Measurements from ENCODE around the gene RPL3.

RPL3 gene

GRCh38 chr22:39276440-39277141 lies 42.8 kb downstream of the RPL3 start:
- no peak overlapping the region for H3K4me3 ChIP-seq (ENCODE audit: low read depth, low read length)

GRCh38 chr22:39275814-39276439 lies 43.5 kb downstream of the RPL3 start:
- Histone ChIP-seq H3K9ac (ENCODE audit: low read depth, low read length) (no peak overlapping the region), H3K36me3 (ENCODE audit: control insufficient read depth, insufficient read depth, low read length) (no peaks in the 10 kb centered on the region), H3K27me3 (ENCODE audit: control insufficient read depth, insufficient read depth, low read length) (no peaks in the 10 kb centered on the region), H3K27ac (ENCODE audit: low read depth, low read length) (no peak overlapping the region), H3K4me1 (ENCODE audit: control insufficient read depth, insufficient read depth, low read length) (0 out of 2 replicates have a peak, but pooled peaks cover 9% of the 10 kb centered on the region), H3K9me3 (ENCODE audit: control insufficient read depth, insufficient read depth, low read length) (no peaks in the 10 kb centered on the region), H3K4me3 (ENCODE audit: low read depth, low read length) (no peak overlapping the region)

More at GRCh38 chr22:39276440-39277141, 42.8 kb downstream of the RPL3 start:
- Histone ChIP-seq H3K9me3 (ENCODE audit: control insufficient read depth, insufficient read depth, low read length) (no peaks in the 10 kb centered on the region), H3K27me3 (ENCODE audit: control insufficient read depth, insufficient read depth, low read length) (no peaks in the 10 kb centered on the region), H3K27ac (ENCODE audit: low read depth, low read length) (no peak overlapping the region), H3K36me3 (ENCODE audit: control insufficient read depth, insufficient read depth, low read length) (no peaks in the 10 kb centered on the region), H3K9ac (ENCODE audit: low read depth, low read length) (no peak overlapping the region), H3K4me1 (ENCODE audit: control insufficient read depth, insufficient read depth, low read length) (peaks cover 13% of the 10 kb centered on the region; the same call in 1 of the 2 replicates)

- Histone ChIP-seq H3K36me3 (ENCODE audit: control insufficient read depth, insufficient read depth, low read length) (no peaks in the 10 kb centered on the region), H3K9ac (ENCODE audit: low read depth, low read length) (no peak overlapping the region)
These were observed 45.2 kb downstream of the RPL3 start for GRCh38 chr22:39273950-39274887.

GRCh38 chr22:39270792-39271191 lies 48.6 kb downstream of the RPL3 start:
- Histone ChIP-seq H3K27ac (ENCODE audit: low read depth, low read length) (no peak overlapping the region), H3K9ac (ENCODE audit: low read depth, low read length) (no peak overlapping the region)

More at GRCh38 chr22:39273950-39274887, 45.2 kb downstream of the RPL3 start:
- H3K4me1 ChIP-seq (ENCODE audit: control insufficient read depth, insufficient read depth, low read length): 0 out of 2 replicates have a peak, but pooled peaks cover 3% of the 10 kb centered on the region
- H3K4me3 ChIP-seq (ENCODE audit: low read depth, low read length): no peak overlapping the region
- H3K27ac ChIP-seq (ENCODE audit: low read depth, low read length): no peak overlapping the region
- H3K9me3 ChIP-seq (ENCODE audit: control insufficient read depth, insufficient read depth, low read length): no peaks in the 10 kb centered on the region
- H3K27me3 ChIP-seq (ENCODE audit: control insufficient read depth, insufficient read depth, low read length): no peaks in the 10 kb centered on the region

GRCh38 chr22:39270280-39270679 lies 49.1 kb downstream of the RPL3 start:
- H3K27me3 ChIP-seq (ENCODE audit: control insufficient read depth, insufficient read depth, low read length): no peaks in the 10 kb centered on the region
- no peak overlapping the region for H3K4me3 ChIP-seq (ENCODE audit: low read depth, low read length)
- H3K9ac ChIP-seq (ENCODE audit: low read depth, low read length): no peak overlapping the region
- H3K27ac ChIP-seq (ENCODE audit: low read depth, low read length): no peak overlapping the region
- H3K9me3 ChIP-seq (ENCODE audit: control insufficient read depth, insufficient read depth, low read length): no peaks in the 10 kb centered on the region
- no peaks in the 10 kb centered on the region for H3K4me1 ChIP-seq (ENCODE audit: control insufficient read depth, insufficient read depth, low read length)
- no peaks in the 10 kb centered on the region for H3K36me3 ChIP-seq (ENCODE audit: control insufficient read depth, insufficient read depth, low read length)

More at GRCh38 chr22:39270792-39271191, 48.6 kb downstream of the RPL3 start:
- Histone ChIP-seq H3K36me3 (ENCODE audit: control insufficient read depth, insufficient read depth, low read length) (no peaks in the 10 kb centered on the region), H3K9me3 (ENCODE audit: control insufficient read depth, insufficient read depth, low read length) (no peaks in the 10 kb centered on the region), H3K27me3 (ENCODE audit: control insufficient read depth, insufficient read depth, low read length) (no peaks in the 10 kb centered on the region), H3K4me1 (ENCODE audit: control insufficient read depth, insufficient read depth, low read length) (no peaks in the 10 kb centered on the region), H3K4me3 (ENCODE audit: low read depth, low read length) (no peak overlapping the region)

- no peaks in the 10 kb centered on the region for H3K36me3 ChIP-seq (ENCODE audit: control insufficient read depth, insufficient read depth, low read length)
- H3K4me1 ChIP-seq (ENCODE audit: control insufficient read depth, insufficient read depth, low read length): no peaks in the 10 kb centered on the region
- no peak overlapping the region for H3K4me3 ChIP-seq (ENCODE audit: low read depth, low read length)
- H3K27ac ChIP-seq (ENCODE audit: low read depth, low read length): no peak overlapping the region
- H3K27me3 ChIP-seq (ENCODE audit: control insufficient read depth, insufficient read depth, low read length): no peaks in the 10 kb centered on the region
- no peaks in the 10 kb centered on the region for H3K9me3 ChIP-seq (ENCODE audit: control insufficient read depth, insufficient read depth, low read length)
- no peak overlapping the region for H3K9ac ChIP-seq (ENCODE audit: low read depth, low read length)
These were observed 50.2 kb downstream of the RPL3 start for GRCh38 chr22:39269095-39269790.

GRCh38 chr22:39268645-39269044 lies 50.8 kb downstream of the RPL3 start:
- Histone ChIP-seq H3K4me3 (ENCODE audit: low read depth, low read length) (no peak overlapping the region), H3K9me3 (ENCODE audit: control insufficient read depth, insufficient read depth, low read length) (no peaks in the 10 kb centered on the region), H3K27ac (ENCODE audit: low read depth, low read length) (no peak overlapping the region), H3K9ac (ENCODE audit: low read depth, low read length) (no peak overlapping the region), H3K4me1 (ENCODE audit: control insufficient read depth, insufficient read depth, low read length) (no peaks in the 10 kb centered on the region), H3K27me3 (ENCODE audit: control insufficient read depth, insufficient read depth, low read length) (no peaks in the 10 kb centered on the region), H3K36me3 (ENCODE audit: control insufficient read depth, insufficient read depth, low read length) (no peaks in the 10 kb centered on the region)

GRCh38 chr22:39267974-39268373 lies 51.4 kb downstream of the RPL3 start:
- Histone ChIP-seq H3K36me3 (ENCODE audit: control insufficient read depth, insufficient read depth, low read length) (no peaks in the 10 kb centered on the region), H3K4me3 (ENCODE audit: low read depth, low read length) (no peak overlapping the region), H3K27ac (ENCODE audit: low read depth, low read length) (no peak overlapping the region), H3K4me1 (ENCODE audit: control insufficient read depth, insufficient read depth, low read length) (no peaks in the 10 kb centered on the region), H3K27me3 (ENCODE audit: control insufficient read depth, insufficient read depth, low read length) (no peaks in the 10 kb centered on the region), H3K9me3 (ENCODE audit: control insufficient read depth, insufficient read depth, low read length) (no peaks in the 10 kb centered on the region), H3K9ac (ENCODE audit: low read depth, low read length) (no peak overlapping the region)

GRCh38 chr22:39266398-39267030 lies 52.9 kb downstream of the RPL3 start:
- no peaks in the 10 kb centered on the region for H3K4me1 ChIP-seq (ENCODE audit: control insufficient read depth, insufficient read depth, low read length)
- H3K27ac ChIP-seq (ENCODE audit: low read depth, low read length): no peak overlapping the region
- no peaks in the 10 kb centered on the region for H3K27me3 ChIP-seq (ENCODE audit: control insufficient read depth, insufficient read depth, low read length)
- H3K36me3 ChIP-seq (ENCODE audit: control insufficient read depth, insufficient read depth, low read length): no peaks in the 10 kb centered on the region
- H3K4me3 ChIP-seq (ENCODE audit: low read depth, low read length): no peak overlapping the region
- no peaks in the 10 kb centered on the region for H3K9me3 ChIP-seq (ENCODE audit: control insufficient read depth, insufficient read depth, low read length)
- H3K9ac ChIP-seq (ENCODE audit: low read depth, low read length): no peak overlapping the region

Data from HUES48 (cell line).